Hepatocyte (in vitro differentiated cells): ENCODE measurements around the gene HAAO. TPM values are rescaled to one million over a fixed set of nuclear protein-coding genes. Genes with fewer than 3 reads are reported as not detected.

Source experiments
- DNase-seq: peaks from one replicate; pipeline ENCODE4 v3.0.0-alpha.2; 2016; ENCODE audit warnings: low spot score
- H2AFZ ChIP-seq: fragments of 200-600 bp; sonication (generic); 2 replicates; pipeline ENCODE4 v1.6.0; 2016; ENCODE audit warnings: antibody characterized with exemption, mild to moderate bottlenecking
- H3K27ac ChIP-seq: fragments of 200-600 bp; sonication (generic); 2 replicates; pipeline ENCODE4 v1.5.1; 2016; ENCODE audit warnings: mild to moderate bottlenecking
- H3K27me3 ChIP-seq: fragments of 200-600 bp; sonication (generic); 2 replicates; pipeline ENCODE4 v1.6.1; 2016
- H3K36me3 ChIP-seq: fragments of 200-600 bp; sonication (generic); replicated peaks from 2 replicates; pipeline ENCODE4 v1.5.1; 2016; ENCODE audit warnings: low read depth; ENCODE audit not compliant: insufficient read depth
- H3K4me1 ChIP-seq: fragments of 200-600 bp; sonication (generic); 2 replicates; pipeline ENCODE4 v1.5.1; 2016; ENCODE audit warnings: mild to moderate bottlenecking, moderate library complexity; ENCODE audit not compliant: insufficient read depth
- H3K4me2 ChIP-seq: fragments of 200-600 bp; sonication (generic); 2 replicates; pipeline ENCODE4 v1.6.0; 2016
- H3K4me3 ChIP-seq: fragments of 200-600 bp; sonication (generic); 2 replicates; pipeline ENCODE4 v1.5.1; 2016; ENCODE audit warnings: mild to moderate bottlenecking
- H3K79me2 ChIP-seq: fragments of 200-600 bp; sonication (generic); 2 replicates; pipeline ENCODE4 v1.6.0; 2017; ENCODE audit warnings: mild to moderate bottlenecking
- H3K9me2 ChIP-seq: fragments of 200-600 bp; sonication (generic); replicated peaks from 2 replicates; pipeline ENCODE4 v1.6.0; 2017; ENCODE audit warnings: mild to moderate bottlenecking; ENCODE audit not compliant: insufficient read depth
- H3K9me3 ChIP-seq: fragments of 200-600 bp; sonication (generic); 2 replicates; pipeline ENCODE4 v1.5.1; 2016; ENCODE audit warnings: low read depth, mild to moderate bottlenecking
- H4K20me1 ChIP-seq: fragments of 200-600 bp; sonication (generic); 2 replicates; pipeline ENCODE4 v1.6.0; 2016; ENCODE audit warnings: mild to moderate bottlenecking; ENCODE audit not compliant: insufficient read depth, poor library complexity, severe bottlenecking
- EZH2 ChIP-seq: fragments of 200-600 bp; sonication (generic); IDR thresholded peaks from 2 replicates; pipeline ENCODE4 v1.6.1; 2016; ENCODE audit warnings: antibody characterized with exemption, mild to moderate bottlenecking, borderline replicate concordance
- EZH2phosphoT487 ChIP-seq: fragments of 200-600 bp; sonication (generic); IDR thresholded peaks from one replicate; pipeline ENCODE4 v1.6.1; 2018; ENCODE audit warnings: antibody characterized with exemption, mild to moderate bottlenecking, low read depth, moderate library complexity; ENCODE audit not compliant: unreplicated experiment, severe bottlenecking
- WGBS: methylation state at CpG from one replicate; pipeline ENCODE4 v1.1.6; 2016; ENCODE audit warnings: low lambda C conversion rate; ENCODE audit errors: missing lambda C conversion rate; 5-methylcytosine and 5-hydroxymethylcytosine counted together
- polyA plus RNA-seq: library from polyadenylated mRNA; unstranded; fragments of >200 nt; fragmentation: Nextera tagmentation; extraction: Ambion mirVana; gene quantifications from 2 replicates; pipeline ENCODE4 v1.2.1, GENCODE V29; 2016
- total RNA-seq: library from RNA; depleted of rRNA; stranded (reverse); fragments of >200 nt; gene quantifications from 2 replicates; pipeline ENCODE4 v1.2.3, GENCODE V29; 2014
- TF ChIP-seq, protein P1 (sequence below): fragments of 200-600 bp; sonication (generic); IDR thresholded peaks from 2 replicates; pipeline ENCODE4 v1.5.1; 2016; ENCODE audit warnings: antibody characterized with exemption, mild to moderate bottlenecking; ENCODE audit not compliant: poor library complexity

Gene HAAO
- total and polyA plus RNA-seq, 2 experiments from 2014 or later, result 22.0 to 35.4 TPM

DNA sequence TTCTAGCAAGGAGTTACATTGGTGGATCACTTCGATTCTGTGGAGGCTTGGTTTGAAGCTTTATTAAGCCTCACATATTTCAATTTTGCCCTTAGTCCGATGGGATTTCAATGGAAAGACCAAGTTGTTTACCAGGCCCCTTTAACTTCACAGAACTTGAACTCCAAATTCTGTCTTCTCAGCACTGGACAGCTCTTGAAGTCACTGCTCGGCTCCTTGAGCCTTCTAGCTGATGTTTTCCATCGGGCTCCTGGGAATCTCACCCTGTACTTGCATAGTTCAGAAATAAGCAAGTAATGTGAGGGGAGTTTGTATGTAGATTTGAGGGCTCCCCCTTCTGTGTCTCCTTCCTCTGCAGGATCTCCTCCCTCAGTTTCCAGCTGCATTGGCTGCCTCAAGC, 43.5 kb downstream of the HAAO start:
- no peaks in the 10 kb centered on the region for H3K36me3 ChIP-seq
- no peak overlapping the region for H3K4me3 ChIP-seq
- no peaks in the 10 kb centered on the region for H3K9me2 ChIP-seq
- H3K9me3 ChIP-seq, result no peaks in the 10 kb centered on the region
- 94% methylated on average over 4 of the region's 4 CpGs for WGBS
- H3K4me2 ChIP-seq, result no peak overlapping the region
- H3K27me3 ChIP-seq, result no peaks in the 10 kb centered on the region
- no peaks in the 10 kb centered on the region for H4K20me1 ChIP-seq
- no peak for DNase-seq
- H3K27ac ChIP-seq, result no peak overlapping the region
- H3K79me2 ChIP-seq, result no peaks in the 10 kb centered on the region
- H3K4me1 ChIP-seq, result no peaks in the 10 kb centered on the region
- H2AFZ ChIP-seq, result no peak overlapping the region
- TF ChIP-seq, protein P1, sequence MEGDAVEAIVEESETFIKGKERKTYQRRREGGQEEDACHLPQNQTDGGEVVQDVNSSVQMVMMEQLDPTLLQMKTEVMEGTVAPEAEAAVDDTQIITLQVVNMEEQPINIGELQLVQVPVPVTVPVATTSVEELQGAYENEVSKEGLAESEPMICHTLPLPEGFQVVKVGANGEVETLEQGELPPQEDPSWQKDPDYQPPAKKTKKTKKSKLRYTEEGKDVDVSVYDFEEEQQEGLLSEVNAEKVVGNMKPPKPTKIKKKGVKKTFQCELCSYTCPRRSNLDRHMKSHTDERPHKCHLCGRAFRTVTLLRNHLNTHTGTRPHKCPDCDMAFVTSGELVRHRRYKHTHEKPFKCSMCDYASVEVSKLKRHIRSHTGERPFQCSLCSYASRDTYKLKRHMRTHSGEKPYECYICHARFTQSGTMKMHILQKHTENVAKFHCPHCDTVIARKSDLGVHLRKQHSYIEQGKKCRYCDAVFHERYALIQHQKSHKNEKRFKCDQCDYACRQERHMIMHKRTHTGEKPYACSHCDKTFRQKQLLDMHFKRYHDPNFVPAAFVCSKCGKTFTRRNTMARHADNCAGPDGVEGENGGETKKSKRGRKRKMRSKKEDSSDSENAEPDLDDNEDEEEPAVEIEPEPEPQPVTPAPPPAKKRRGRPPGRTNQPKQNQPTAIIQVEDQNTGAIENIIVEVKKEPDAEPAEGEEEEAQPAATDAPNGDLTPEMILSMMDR, result no peak
- TF ChIP-seq EZH2 (no peak), EZH2phosphoT487 (no peak)

DNA sequence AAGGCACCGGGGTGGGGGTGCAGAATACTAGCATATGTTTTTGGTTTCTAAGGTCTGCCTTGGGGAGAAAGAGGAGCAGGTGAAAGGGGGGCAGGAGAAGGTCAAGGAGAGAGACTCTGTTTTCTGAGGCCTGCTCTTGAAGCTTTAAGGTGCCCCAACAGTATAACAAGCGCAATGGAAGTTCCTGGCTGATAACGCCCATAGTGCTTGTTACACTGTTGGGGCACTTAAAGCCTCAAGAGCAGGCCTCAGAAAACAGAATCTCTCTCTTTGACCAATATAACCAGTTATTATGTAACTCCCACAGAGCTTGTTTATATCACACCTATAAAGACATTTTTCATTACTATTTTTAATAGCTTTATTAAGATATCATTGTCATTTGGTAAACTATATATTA, 45.0 kb downstream of the HAAO start:
- Histone ChIP-seq H3K4me3 (no peak overlapping the region), H3K4me1 (no peaks in the 10 kb centered on the region), H3K79me2 (no peaks in the 10 kb centered on the region), H4K20me1 (no peaks in the 10 kb centered on the region), H3K9me3 (no peaks in the 10 kb centered on the region), H2AFZ (no peak overlapping the region), H3K27me3 (no peaks in the 10 kb centered on the region), H3K27ac (no peak overlapping the region), H3K9me2 (no peaks in the 10 kb centered on the region), H3K36me3 (no peaks in the 10 kb centered on the region), H3K4me2 (no peak overlapping the region)
- TF ChIP-seq EZH2 (no peak), EZH2phosphoT487 (no peak)
- TF ChIP-seq, protein P1, result no peak
- no peak for DNase-seq
- WGBS, result 96% methylated on average over 3 of the region's 3 CpGs

DNA sequence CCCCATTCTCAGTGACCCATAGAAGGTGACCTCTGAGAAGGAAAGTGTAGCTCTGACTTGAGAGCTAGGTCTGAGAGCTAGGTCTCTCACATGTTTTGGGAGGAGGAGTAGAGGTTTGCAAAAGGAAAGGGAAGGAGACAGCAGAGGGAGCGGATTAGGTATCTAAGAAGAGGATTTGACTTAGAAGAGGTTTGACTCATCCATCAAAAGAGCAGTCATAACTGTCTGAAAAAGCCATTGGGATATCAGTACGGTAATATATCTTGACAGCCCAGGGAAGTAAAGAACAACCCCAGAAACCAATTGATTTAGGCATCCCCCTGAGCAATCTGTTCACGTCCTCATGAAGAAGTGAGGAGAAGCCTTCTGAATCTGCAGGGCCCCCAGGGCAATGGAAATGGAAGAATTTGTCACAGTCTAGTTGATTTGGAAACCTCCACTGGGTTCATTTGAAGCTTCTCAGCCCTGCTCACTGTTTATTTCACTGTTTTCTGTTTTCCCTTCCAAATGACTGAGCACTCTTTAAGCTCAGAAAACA, 47.8 kb downstream of the HAAO start:
- Histone ChIP-seq H3K79me2 (no peaks in the 10 kb centered on the region), H3K27me3 (no peaks in the 10 kb centered on the region), H3K36me3 (no peaks in the 10 kb centered on the region), H3K4me3 (no peak overlapping the region), H3K9me3 (no peaks in the 10 kb centered on the region), H4K20me1 (no peaks in the 10 kb centered on the region), H2AFZ (no peak overlapping the region), H3K27ac (no peak overlapping the region), H3K9me2 (no peaks in the 10 kb centered on the region), H3K4me1 (no peaks in the 10 kb centered on the region), H3K4me2 (no peak overlapping the region)
- TF ChIP-seq, protein P1, result no peak
- TF ChIP-seq EZH2phosphoT487, result no peak
- no peak for TF ChIP-seq EZH2
- DNase-seq, result no peak
- WGBS, result 87% methylated on average over 3 of the region's 3 CpGs

DNA sequence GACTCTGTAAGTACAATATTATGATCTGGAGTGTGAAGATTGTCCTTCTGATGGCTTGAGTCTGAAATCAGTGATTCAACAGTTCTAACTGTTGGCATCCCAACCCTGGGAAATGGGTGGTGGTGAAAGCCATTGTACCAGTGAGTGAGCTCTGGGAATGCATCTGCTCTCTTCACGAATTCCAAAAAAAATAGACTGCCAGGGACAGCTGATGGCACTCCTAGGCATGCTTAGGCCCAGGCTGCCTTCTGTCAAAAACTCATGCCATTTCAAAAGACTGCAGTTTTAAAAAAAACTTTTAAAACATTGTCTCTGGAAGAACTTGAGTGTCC, 48.8 kb downstream of the HAAO start:
- no peak overlapping the region for H3K4me2 ChIP-seq
- no peaks in the 10 kb centered on the region for H3K79me2 ChIP-seq
- H3K27ac ChIP-seq, result no peak overlapping the region
- H3K4me1 ChIP-seq, result no peaks in the 10 kb centered on the region
- H2AFZ ChIP-seq, result no peak overlapping the region
- no peaks in the 10 kb centered on the region for H4K20me1 ChIP-seq
- no peaks in the 10 kb centered on the region for H3K9me3 ChIP-seq
- TF ChIP-seq, protein P1, result no peak
- TF ChIP-seq EZH2phosphoT487, result no peak
- TF ChIP-seq EZH2, result no peak
- no peaks in the 10 kb centered on the region for H3K36me3 ChIP-seq
- DNase-seq, result no peak
- H3K9me2 ChIP-seq, result no peaks in the 10 kb centered on the region
- no peak overlapping the region for H3K4me3 ChIP-seq
- WGBS, result 100% methylated on average over 1 of the region's 1 CpG
- H3K27me3 ChIP-seq, result no peaks in the 10 kb centered on the region
